NCI-H2081 (cell line): ENCODE data around the gene ENTPD6.

Experiments used
- DNase-seq, 2 experiments: peaks; one replicate each; lab custom pipeline; 2025; lab: John Stamatoyannopoulos, UW

Gene ENTPD6

GRCh38 chr20:25209400-25209799 is 13.9 kb downstream of the ENTPD6 start:
- no peak for DNase-seq

DNA sequence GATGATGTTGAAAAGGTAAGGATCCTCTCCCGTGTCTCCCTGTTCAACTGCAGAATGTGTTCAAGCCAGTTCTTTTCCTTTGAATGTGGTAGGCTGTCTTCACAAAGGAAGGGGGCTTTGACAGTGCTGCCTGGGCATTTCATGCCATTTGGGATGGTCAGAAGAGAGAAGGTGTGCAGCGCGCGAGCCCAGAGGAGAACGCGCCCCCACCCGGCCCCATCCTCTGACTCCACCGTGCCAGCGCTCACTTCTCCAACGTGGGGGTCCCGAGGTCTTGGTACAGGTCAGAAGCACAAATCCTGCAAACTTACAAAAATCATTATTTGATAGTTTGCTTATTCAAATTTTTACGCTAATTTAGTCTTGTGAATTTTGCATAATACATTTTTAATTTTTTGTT is 14.4 kb downstream of the ENTPD6 start:
- DNase-seq: no peak

- no peak for DNase-seq
Measured at GRCh38 chr20:25211273-25211672, 15.8 kb downstream of the ENTPD6 start.

DNA sequence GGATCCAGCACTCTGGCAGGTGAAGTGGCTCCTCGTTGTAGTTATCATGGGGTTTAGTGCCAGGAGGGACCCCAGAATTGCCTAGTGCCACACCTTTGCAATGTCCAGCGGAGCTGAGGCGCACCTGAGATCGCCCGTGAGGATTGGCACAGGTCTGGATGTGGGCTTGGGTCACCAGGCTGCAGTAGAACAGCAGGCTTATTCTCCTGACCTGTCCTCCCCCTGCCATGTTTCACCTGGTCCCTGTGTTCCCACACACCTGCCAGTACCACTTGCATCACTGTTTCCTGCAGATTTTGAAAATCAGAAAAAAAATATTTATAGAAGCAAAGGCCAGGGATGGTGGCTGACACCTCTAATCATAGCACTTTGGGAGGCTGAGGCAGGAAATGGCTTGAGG is 16.7 kb downstream of the ENTPD6 start:
- no peak for DNase-seq

DNA sequence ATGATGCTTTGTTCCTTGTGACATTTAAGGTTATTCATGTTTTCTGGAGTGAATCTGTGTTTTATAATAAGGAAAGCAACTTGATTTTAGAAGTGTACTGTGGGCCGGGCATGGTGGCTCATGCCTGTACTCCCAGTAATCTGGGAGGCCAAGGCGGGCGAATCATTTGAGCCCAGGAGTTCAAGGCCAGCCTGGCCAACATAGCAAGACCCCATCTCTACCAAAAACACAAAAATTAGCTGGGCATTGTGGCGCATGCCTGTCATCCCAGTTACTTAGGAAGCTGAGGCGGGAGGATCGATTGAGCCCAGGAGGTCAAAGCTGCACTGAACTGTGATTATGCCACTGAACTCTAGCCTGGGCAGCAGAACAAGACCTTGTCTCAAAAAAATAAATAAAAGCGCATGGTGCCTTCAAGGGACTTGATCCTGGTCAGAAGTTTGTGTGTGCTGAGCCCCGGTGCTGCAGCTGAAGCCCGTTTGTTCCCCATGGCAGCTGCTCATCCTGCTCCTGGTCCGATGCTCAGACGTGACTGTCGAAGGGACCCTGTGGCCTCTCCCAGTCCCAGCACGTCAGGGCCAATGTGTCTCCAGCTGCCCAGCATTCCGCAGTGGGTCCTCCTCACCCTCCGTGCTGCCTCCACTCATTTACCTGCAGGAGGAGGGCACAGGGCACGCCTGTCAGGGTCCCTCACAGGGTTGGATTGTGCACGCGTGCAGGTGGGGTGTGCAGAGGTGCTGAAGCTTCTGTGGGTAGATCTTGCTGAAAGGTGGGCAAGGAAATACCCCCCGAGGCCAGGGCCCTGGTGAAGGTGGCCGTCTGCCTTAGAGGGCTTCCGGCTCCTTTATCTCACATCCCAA is 18.3 kb downstream of the ENTPD6 start:
- no peak for DNase-seq

DNA sequence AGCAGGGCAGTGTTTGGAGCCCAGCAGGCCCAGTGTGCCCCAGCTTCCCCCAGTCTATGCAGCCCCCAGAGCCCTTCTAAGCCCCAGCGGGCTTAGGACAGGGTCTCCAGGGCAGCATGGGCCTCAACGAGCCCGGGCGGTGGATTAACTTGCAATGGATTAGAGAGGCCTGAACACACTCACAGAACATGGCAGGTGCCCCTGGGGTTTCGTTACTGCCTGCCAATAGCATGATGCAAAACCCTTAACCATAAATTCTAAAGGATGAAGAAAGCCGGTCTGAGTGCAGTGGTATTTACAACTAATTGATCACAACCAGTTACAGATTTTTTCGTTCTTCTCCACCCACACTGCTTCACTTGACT is 18.9 kb downstream of the ENTPD6 start:
- DNase-seq: no peak

- no peak for DNase-seq
Measured at GRCh38 chr20:25214819-25215218, 19.3 kb downstream of the ENTPD6 start.

GRCh38 chr20:25215521-25215920 is 20.0 kb downstream of the ENTPD6 start:
- DNase-seq: no peak

GRCh38 chr20:25216199-25216945 is 20.9 kb downstream of the ENTPD6 start:
- no peak for DNase-seq

GRCh38 chr20:25217161-25218108 is 21.9 kb downstream of the ENTPD6 start:
- no peak for DNase-seq

DNA sequence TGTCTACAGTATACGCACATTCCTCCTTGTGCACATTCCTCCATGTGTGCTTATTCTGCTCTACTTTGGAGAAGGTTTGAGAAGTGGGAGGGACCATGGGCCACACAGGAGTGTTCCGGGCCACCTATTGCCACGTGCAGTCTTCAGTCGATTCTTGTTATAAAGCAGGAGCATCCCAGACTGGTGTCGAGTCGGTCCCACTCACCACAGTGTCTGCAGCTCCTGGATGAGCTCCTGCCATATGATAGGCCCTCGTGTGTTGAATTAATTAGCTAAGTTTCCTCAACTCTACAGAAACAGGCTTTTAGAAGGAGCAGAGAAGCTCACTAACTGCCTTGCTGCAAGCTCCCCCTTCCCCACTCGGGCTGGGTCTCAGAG is 22.6 kb downstream of the ENTPD6 start:
- DNase-seq: no peak

GRCh38 chr20:25218492-25218891 is 23.0 kb downstream of the ENTPD6 start:
- DNase-seq: no peak

DNA sequence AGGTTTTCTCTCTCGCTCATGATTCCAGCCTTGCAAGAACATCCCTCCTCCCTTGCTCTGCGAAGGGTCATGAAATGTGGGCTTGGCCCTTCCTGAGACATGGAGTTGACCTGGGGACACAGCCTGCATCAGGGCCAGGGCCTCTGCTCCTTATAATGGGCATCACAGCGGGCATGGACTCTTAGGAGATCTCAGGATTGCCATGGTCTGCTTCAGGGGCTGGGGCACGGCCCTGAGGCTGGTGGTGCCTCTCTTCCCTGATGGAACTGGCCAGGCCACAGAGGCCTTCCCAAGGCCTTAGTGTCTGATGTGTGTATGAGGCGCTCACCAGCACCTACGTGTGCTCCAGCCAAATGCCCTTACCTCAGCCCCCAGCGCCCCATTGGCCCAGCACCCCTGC is 23.9 kb downstream of the ENTPD6 start:
- DNase-seq: no peak

DNA sequence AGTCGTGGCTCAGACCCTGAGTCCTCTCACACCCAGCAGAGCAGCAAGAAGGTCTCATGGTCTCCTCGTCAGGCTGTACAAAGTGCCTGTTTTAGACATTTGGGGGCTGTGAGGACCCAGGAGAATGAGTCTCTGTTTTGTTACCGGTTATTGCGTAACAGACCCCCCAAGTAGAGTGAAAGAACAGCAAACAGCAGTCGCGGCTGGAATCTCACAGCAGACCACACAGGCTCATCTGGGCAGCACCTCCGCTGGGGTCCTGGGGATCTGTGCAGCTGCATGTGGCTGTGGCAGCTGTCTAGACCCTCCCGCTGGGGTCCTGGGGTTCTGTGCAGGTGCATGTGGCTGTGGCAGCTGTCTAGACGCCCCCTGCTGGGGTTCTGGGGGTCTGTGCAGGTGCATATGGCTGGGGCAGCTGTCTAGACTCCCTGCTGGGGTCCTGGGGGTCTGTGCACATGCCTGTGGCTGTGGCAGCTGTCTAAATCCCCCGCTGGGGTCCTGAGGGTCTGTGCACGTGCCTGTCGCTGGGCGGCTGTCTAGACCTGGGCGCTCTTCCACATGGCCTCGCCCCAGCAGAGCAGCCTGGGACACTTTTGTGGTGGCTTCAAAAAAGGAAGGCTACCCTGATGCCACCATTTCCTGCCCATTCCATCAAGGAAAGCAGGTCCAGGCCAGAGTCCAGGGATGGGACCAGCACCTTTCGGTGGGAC is 24.7 kb downstream of the ENTPD6 start:
- no peak for DNase-seq

DNA sequence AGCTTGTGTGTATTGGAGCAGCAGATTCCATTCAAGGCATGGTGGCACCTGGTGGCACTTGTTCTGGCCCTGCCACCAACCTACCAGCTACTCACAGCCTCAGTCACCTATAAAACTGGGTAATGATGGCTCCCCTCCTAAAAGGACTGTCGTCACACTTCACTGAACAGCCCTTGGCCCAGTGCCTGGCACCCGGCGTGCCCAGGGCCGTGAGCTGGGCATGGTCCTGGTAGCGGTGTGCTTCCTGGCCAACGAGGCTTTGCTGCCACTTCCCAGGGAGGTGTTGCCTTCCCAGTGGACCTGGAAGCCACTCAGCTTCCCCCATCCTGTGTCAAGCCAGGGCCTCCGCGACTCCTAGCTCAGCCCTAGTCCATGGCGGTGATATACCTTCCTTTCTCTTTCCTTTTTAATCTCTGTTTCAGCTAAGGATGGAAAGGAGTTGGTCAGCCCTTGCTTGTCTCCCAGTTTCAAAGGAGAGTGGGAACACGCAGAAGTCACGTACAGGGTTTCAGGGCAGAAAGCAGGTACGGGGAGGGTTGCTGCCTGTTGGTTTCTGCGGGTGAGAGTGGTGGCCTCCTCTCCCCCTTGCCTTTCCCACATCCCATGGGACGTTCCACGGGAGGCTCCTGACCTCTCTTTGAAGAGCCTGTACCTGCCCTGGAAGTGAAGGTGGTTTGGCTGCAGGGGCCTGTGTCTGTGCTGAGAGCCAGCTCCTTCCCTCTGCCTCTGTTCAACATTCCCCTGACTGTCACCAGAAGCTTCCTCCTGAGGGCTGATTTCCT is 25.5 kb downstream of the ENTPD6 start:
- peak; percentile 28 to 76 for DNase-seq

- no peak for DNase-seq
Measured at GRCh38 chr20:25221592-25222460, 26.3 kb downstream of the ENTPD6 start.

DNA sequence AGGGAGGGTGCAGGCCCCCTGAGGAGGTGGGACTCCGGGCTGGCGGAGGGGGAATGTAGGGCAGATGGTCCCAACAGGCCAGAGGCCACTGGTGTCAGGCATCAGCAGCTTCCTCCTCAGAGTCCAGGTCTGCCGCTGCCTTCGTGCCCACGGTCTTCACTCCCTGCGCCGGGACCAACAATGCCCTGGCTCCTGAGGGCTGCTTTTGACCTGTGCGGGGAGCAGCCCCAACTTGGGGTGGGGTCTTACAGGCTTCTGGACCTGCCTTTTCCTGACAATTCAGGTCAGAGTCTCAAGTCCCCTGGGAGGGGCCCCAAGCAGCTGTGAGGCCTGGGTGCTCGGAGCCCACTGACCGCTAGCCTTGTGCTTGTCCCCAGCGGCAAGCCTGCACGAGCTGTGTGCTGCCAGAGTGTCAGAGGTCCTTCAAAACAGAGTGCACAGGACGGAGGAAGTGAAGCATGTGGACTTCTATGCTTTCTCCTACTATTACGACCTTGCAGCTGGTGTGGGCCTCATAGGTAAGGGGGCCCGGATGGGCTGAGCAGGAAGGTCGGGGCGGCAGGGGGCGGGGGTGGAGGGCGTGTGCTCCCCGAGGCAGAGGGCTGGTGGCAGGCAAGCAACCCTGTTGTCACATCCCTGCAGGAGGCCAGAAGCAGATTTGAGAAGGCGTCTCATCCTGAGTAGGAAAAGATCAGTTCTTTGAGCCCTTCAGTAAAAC is 27.1 kb downstream of the ENTPD6 start:
- no peak for DNase-seq

DNA sequence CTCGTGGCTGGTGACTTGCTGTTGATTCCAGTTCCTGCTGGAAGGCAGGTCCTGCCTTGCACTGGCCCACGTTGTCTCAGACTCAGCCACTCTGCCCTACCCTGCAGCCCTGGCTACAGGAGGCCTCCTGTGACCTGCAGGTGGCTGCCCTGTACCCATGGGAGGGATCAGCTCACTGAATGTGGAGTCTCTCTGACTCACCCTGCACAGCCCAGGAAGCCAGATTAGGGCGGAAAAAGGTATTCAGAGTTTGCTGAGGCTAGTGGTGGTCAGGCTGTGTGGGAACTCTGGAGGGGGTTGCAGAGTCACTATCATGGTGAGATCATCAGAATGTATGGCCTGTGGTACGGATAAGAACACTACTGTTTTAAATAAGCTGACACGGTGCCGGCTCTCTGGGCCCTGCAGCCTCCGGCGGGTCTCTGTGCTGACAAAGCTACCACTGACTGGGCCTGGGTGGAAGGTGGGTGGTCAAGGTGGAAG is 27.7 kb downstream of the ENTPD6 start:
- DNase-seq: no peak
